Regular cardiac myocyte (primary cell): ENCODE results near the gene MTMR11. TPM values are rescaled to one million over a fixed set of nuclear protein-coding genes. Genes with fewer than 3 reads are reported as not detected.

ENCODE experiments used
- total RNA-seq: library from RNA; depleted of rRNA; stranded (reverse); fragments of >200 nt; gene quantifications from 2 replicates; pipeline ENCODE4 v1.2.3, GENCODE V29; 2014

MTMR11 gene, protein sequence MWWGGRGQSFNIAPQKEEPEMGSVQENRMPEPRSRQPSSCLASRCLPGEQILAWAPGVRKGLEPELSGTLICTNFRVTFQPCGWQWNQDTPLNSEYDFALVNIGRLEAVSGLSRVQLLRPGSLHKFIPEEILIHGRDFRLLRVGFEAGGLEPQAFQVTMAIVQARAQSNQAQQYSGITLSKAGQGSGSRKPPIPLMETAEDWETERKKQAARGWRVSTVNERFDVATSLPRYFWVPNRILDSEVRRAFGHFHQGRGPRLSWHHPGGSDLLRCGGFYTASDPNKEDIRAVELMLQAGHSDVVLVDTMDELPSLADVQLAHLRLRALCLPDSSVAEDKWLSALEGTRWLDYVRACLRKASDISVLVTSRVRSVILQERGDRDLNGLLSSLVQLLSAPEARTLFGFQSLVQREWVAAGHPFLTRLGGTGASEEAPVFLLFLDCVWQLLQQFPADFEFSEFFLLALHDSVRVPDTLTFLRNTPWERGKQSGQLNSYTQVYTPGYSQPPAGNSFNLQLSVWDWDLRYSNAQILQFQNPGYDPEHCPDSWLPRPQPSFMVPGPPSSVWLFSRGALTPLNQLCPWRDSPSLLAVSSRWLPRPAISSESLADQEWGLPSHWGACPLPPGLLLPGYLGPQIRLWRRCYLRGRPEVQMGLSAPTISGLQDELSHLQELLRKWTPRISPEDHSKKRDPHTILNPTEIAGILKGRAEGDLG
- total RNA-seq: 3.8 and 6.5 TPM in 2 replicates

DNA sequence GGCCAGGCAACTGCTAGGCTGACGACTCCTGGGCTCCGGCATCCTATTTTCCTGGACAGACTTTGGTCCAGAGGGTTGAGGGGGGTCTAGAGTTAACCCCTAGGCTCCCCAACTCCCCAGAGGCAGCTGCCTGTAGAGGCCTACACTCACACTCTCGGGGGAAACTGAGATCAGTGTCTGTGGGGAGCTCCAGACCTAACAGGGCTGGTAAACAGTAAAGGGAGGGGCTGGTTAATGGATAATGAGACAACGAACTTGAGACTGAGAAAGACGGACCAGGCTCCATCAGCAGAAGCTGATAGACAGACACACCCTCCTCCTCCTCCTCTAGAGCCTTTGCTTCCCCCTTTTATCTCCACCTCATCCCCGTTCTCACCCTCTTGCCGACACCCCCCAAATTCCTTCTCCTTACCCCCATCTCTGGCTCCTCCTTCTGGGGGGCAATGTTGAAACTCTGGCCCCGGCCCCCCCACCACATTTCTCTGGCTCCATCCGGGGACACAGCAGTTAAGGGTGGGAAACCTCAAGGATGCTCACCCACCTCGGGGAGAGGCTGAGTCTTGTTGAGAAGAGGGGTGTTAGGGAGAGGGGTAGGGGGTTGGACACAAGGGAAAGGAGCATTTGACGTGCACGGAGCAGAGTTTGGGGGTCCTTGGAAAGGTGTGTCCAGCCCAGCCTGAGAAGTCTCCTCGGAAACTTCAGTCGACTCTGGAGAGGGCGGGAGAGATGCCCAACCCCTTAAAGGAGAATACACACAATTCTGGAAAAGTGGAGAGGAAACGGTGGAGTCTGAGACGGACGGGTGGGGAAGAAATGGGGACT, at the start of gene MTMR11:
Gene MTMR11 (minus strand): TSS at position 710 of the 822 bp plus-strand sequence. CDS start 232 bp downstream, at position 478.

DNA sequence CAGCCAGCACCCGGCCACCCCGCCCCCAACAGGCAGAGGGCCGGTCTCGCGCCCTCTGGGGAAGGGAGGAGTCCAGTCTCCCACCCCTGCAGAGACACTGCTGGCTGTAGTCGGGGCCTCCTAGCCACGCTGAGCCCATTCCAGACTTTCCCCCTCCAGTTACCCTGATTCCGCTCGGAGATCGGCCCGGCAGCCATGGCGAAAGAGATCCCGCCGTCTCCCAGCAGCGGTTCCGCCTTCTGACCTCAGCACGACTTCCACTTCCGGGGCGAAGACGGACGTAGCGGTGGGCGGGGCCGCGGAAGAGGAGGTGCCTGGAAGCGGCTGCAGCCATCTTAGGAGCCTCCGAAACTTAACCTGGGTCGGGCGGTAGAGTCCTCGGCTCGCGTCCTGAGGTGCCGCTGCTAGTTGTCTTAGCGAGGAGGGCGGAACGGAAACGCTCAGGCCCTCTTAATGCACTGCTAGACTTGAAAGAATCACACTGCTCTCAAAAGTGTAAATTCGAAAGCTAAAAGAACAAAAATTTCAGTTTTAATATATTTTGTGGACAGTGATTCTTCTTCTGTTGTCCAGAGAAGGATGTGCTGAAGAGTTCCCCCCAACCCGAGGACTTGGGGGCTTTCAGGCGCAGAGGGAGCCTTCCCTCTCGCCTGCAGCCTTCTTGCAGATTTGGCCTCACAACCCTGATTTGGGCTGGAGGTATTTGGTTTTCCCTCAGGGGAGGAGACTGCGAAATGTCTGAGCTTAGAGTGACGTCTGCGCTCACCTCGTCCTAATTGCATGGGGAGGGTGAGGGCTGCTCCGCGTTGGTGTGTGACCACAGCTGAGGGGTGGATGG, 8.9 kb downstream of the MTMR11 start, which contains the start of gene SF3B4:
Gene SF3B4 (minus strand): TSS at position 241 of the 838 bp plus-strand sequence. CDS start 44 bp downstream, at position 197.

DNA sequence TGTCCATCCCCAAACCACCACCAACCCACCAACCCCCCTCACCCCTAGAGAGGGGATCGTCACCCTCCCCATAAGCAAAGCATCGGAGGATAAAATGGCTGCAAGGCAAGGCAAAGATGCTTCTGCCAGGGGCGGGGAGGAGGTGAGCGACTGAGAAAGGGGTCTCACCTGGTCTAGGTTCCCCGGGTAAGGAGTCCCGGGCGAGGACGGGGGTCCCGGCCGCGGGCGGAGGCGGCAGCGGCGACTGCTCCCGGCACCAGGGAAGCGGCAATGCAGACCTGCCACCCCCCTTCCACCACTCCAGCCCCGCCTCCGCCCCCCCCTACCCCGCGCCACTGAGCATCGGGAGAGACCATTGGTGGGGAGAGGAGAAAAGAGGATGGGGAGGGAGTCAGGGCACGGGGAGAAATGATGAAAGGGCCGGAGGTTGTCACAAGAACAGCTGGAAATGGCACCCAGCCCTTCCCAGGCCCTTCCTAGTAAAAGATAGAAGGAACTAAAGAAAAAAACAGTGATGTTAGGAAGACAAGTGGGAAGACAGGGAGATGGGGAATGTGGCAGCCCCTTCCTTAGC, 19.0 kb downstream of the MTMR11 start, which contains the start of gene SV2A:
Gene SV2A (minus strand): TSS at position 274 of the 574 bp plus-strand sequence. CDS start 4,004 bp downstream, outside the sequence.

GRCh38 chr1:149899460-149900284, 37.0 kb downstream of the MTMR11 start, which contains the start of gene BOLA1:
Gene BOLA1, plus strand, starts transcription at chr1:149899568. Its CDS starts 492 bp downstream, at chr1:149900060.

Other genes starting within 250 kb of the MTMR11 start
- gene FCGR1A, start 154.2 kb downstream of the MTMR11 start, total RNA-seq: 0.19 TPM in 1 of 2 replicates, not detected in the other
- 14.1 and 14.2 TPM in 2 replicates for gene BOLA1, start 37.3 kb downstream of the MTMR11 start, total RNA-seq
- 8.7 and 10.2 TPM in 2 replicates for gene SV2A, start 19.0 kb downstream of the MTMR11 start, total RNA-seq
- 3.9 and 8.2 TPM in 2 replicates for gene SF3B4, start 9.1 kb downstream of the MTMR11 start, total RNA-seq
- gene OTUD7B, start 73.8 kb upstream of the MTMR11 start, total RNA-seq: 14.9 and 15.3 TPM in 2 replicates
- 33.2 and 42.8 TPM in 2 replicates for gene VPS45, start 130.9 kb upstream of the MTMR11 start, total RNA-seq
- 24.9 and 45.4 TPM in 2 replicates for gene PLEKHO1, start 213.0 kb upstream of the MTMR11 start, total RNA-seq